ENCODE measurements around the gene MBD5.

- no peak for TF ChIP-seq GATA2 (IDR thresholded peaks at IDR 0.05; ENCODE audit: low read depth, low read length)
- TF ChIP-seq GATA3 (IDR thresholded peaks at IDR 0.05; ENCODE audit: low read depth, low read length) = no peak
Observed at GRCh38 chr2:148006249-148007007, 14.5 kb upstream of the MBD5 start.

Measured in SH-SY5Y (cell line).